CD4-positive, alpha-beta T cell treated with Interleukin-6 for 4 hours (primary cell): ENCODE measurements around the gene RPSA.
"Not testable (repeated sequence)": the region's sequence is repeated elsewhere in the genome, so short reads cannot be mapped to it uniquely, and the experiment has no call there.

Source experiments
- DNase-seq: peaks from one replicate; pipeline ENCODE4 v3.0.0-alpha.2; 2020; ENCODE audit warnings: mixed read lengths

The RPSA gene

GRCh38 chr3:39423436-39423970 lies 17.0 kb downstream of the RPSA start:
- no peak for DNase-seq

GRCh38 chr3:39426312-39426711 lies 19.8 kb downstream of the RPSA start:
- DNase-seq, result no peak

GRCh38 chr3:39427506-39427905 lies 21.0 kb downstream of the RPSA start:
- no peak for DNase-seq

- DNase-seq, result no peak
Observed at GRCh38 chr3:39428745-39429201, 22.3 kb downstream of the RPSA start.

- DNase-seq, result no peak
Observed at GRCh38 chr3:39429466-39429865, 22.9 kb downstream of the RPSA start.

- DNase-seq, result no peak
Observed at GRCh38 chr3:39432342-39432741, 25.8 kb downstream of the RPSA start.

GRCh38 chr3:39433642-39434041 lies 27.1 kb downstream of the RPSA start:
- no peak for DNase-seq

- no peak for DNase-seq
Observed at GRCh38 chr3:39434574-39434973, 28.1 kb downstream of the RPSA start.

GRCh38 chr3:39435006-39435748 lies 28.7 kb downstream of the RPSA start:
- DNase-seq, result no peak

- DNase-seq, result no peak
Observed at GRCh38 chr3:39438880-39439279, 32.4 kb downstream of the RPSA start.

GRCh38 chr3:39440316-39440715 lies 33.8 kb downstream of the RPSA start:
- DNase-seq, result no peak

- DNase-seq, result no peak
Observed at GRCh38 chr3:39443530-39443929, 37.0 kb downstream of the RPSA start.

- no peak for DNase-seq
Observed at GRCh38 chr3:39445927-39446326, 39.4 kb downstream of the RPSA start.

GRCh38 chr3:39446444-39446843 lies 39.9 kb downstream of the RPSA start:
- DNase-seq, result no peak

- peak; percentile 66 for DNase-seq
Observed at GRCh38 chr3:39447637-39448483, 41.3 kb downstream of the RPSA start.

- no peak for DNase-seq
Observed at GRCh38 chr3:39448506-39449233, 42.1 kb downstream of the RPSA start.

- no peak for DNase-seq
Observed at GRCh38 chr3:39449796-39450195, 43.3 kb downstream of the RPSA start.

- no peak for DNase-seq
Observed at GRCh38 chr3:39453134-39453533, 46.6 kb downstream of the RPSA start.

- DNase-seq, result not testable (repeated sequence)
Observed at GRCh38 chr3:39453872-39454271, 47.4 kb downstream of the RPSA start.

- no peak for DNase-seq
Observed at GRCh38 chr3:39454591-39455217, 48.2 kb downstream of the RPSA start.

- DNase-seq, result no peak
Observed at GRCh38 chr3:39456159-39456558, 49.6 kb downstream of the RPSA start.

GRCh38 chr3:39457361-39457760 lies 50.8 kb downstream of the RPSA start:
- DNase-seq, result no peak

- not testable (repeated sequence) for DNase-seq
Observed at GRCh38 chr3:39458579-39458978, 52.1 kb downstream of the RPSA start.
